HG02763 (cell line): ENCODE measurements around the gene TMEM87A.

ENCODE experiments used
- ATAC-seq: cut with Tn5 transposase; IDR thresholded peaks from one replicate; pipeline ENCODE4 v1.9.1; 2021; ENCODE audit warnings: mild to moderate bottlenecking, moderate library complexity; ENCODE audit not compliant: unreplicated experiment

Gene TMEM87A

DNA sequence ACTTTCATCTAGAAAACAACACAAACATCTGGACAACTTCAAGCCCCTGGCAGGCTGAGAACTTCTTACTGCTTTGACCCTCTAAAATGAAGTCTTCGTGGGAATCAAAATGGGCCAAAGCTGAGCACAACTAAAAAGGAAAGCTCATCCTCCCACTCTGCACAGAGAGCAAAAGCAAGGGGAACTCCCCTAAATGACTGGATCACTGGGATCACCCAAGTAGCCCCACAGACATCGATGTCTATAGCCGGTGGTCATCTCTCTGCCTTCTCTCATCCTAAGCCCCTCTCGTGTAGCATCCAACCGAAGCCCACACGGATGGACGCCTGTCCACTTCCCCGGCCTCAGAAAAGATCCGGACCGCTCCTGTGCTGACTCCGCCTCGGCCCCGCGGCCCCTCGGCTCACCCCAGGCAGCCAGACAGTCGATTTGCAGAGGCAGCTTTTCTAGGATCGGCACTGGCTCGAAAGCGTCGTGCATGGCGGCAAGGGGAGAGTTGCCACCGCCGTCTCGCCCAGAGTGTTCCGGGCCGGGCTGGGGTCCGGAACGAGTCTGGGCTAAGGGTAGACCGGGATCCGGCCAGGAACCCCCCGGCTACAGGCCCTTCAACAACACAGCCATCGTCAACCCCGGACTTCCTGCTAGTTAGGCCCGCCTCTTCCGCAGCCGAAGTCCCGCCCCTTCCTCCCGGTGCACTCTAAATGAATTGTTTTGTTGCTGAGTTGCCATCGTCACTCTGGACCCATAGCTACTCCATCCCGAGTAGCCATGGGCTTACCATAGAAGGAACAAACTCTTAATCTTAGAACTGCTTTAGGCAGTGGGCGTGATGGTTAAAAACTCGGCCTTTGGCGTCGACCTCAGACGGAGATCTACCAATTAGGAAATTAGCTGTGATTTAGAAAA, 65.3 kb downstream of the TMEM87A start, which contains the start of gene VPS39:
Gene VPS39, minus strand, starts transcription at position 631 of the 906 bp plus-strand sequence. Its CDS starts 151 bp downstream, at position 480.
- ATAC-seq, result peak; percentile 88

- ATAC-seq, result no peak
Measured at GRCh38 chr15:42206406-42206805, 66.8 kb downstream of the TMEM87A start.

DNA sequence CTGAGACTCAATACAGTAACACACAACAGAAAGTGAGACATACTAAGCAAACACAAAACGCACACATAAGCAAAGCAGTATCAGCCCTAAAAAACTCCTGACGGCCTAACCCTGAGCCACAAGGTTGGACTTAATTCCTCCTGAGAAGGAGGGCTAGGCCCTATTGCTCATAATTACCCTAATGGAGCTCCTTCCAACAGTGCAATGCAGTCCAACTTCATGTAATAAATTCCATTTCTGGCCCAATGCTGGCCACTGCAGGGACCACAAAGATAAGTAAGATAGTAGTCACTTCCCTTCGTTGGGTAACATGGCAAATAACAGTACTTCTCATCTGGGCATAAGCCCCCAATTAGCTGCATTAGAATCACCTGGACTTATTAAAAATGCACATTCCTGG, 69.3 kb downstream of the TMEM87A start:
- no peak for ATAC-seq

DNA sequence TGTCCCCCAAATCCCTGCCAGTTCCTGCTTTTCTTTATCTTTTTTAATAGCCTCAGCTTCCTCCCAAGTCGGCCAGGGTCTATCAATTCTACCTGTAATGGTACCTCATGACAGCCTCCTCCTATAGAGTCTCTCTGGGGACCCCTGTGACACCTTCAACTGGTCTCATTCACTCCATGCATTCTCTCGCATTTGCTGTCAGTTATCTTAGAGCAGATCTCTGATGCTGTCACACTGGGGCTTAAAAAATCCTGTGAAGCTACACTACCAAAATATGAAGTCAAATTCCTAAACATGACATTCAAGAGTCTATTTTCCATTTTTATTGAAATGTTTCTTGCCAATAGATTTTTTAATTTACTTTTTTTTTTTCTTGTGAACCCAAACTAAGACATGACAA, 70.6 kb downstream of the TMEM87A start:
- no peak for ATAC-seq

GRCh38 chr15:42201801-42202200, 71.4 kb downstream of the TMEM87A start:
- ATAC-seq, result no peak

GRCh38 chr15:42199126-42199525, 74.1 kb downstream of the TMEM87A start:
- no peak for ATAC-seq

DNA sequence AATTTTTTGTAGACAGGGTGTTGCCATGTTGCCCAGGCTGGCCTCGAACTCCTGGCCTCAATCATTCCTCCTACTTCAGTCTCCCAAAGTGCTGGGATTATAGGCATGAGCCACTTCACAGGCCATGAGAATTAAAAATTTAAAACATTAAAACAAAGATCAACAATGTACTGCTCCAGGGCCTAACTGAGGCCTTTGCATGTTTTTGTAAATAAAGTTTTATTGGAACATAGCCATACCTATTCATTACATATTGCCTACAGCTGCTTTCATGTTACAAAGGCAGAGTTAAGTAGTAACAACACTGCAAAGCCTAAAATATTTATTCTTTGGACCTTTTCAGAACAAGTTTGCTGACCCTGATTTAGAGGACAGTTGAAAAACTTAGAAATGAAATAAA, 74.7 kb downstream of the TMEM87A start:
- ATAC-seq, result no peak

GRCh38 chr15:42194513-42194912, 78.7 kb downstream of the TMEM87A start:
- ATAC-seq, result no peak

GRCh38 chr15:42193383-42193782, 79.8 kb downstream of the TMEM87A start:
- ATAC-seq, result no peak

DNA sequence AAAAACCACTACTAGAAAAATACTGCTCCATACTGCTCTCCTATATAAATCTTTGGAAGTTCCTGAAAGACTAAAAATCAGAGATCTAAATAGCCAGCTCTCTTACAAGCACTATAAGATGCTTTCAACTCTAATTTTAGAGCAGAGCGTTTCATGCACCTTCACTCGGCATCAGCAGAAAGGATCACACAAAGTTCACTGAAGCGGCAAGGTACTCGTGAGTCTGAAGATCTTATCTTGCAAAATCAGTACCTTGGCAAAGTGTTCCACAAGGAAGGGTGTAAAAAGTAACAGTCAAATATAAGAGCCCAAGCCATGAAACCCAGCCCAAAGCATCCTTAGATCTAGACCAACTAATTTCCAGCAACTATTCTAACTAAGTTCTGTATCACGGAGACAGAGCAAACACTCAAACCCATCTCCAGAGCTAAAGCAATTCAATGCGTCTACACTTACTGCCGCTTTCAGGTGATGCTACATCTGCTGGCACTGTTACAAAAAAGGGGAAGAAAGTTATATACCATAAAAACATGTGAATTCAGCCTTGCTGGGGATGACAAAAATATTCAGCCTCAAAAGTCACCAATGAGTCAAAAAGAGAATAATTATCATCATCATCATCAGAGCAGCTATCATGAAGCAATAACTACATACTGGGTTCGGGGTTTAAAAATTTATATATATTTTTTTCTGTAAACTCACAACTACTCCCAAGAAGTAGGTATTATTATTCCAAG, 81.5 kb downstream of the TMEM87A start:
- no peak for ATAC-seq

GRCh38 chr15:42190370-42190769, 82.9 kb downstream of the TMEM87A start:
- no peak for ATAC-seq

DNA sequence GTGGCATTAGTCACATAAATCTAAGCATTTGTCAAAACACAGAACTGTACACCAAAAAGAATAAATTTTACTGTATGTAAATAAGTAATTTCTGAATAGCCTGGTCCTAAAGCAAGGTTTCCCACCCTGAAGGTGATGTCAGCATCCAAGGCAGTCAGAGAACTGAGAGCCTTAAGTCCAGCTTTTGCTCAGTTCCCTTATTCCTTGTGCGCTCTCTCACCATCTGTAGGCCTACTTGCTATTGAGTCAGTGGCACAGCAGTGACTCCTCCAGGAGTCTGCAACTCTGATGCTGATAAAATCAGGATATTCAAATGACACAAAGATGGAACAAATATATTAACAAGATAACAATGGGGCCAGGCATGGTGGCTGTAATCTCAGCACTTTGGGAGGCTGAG, 87.4 kb downstream of the TMEM87A start:
- no peak for ATAC-seq

DNA sequence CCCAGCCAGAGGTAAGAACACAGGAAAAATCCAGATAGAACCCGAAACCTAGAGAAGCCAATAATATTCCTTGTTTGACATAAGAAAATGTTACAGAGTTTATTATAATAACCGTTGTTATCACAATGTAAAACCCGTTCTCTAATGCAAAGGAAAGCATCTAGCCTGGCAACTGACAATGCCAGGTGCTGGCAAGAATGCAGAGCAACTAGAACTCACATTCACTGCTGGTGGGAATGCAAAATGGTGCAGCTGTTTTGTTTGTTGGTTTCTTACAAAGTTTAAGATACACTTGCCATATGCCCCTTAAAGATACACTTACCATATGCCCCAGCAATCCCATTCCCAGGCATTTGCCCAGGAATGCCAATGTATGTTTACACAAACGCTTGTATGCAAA, 88.5 kb downstream of the TMEM87A start:
- ATAC-seq, result no peak

DNA sequence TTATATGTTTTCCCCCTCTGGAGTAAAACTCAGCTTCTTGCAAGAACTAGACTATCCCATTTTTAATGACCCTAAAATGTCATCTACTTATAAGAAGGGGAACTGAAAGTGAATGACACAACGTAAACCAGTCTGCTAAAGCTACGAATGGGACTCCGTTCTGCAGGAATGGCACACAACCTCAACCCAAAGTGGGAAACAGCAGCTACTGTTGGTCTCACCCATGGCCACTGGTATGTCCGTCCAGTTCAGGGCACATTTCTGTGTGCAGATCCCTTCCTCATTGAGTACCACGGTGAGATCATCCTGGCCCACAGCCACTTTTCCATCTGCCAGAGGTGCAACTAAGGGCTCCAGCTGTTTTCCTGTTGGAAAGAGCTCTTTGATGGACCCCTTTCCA, 88.9 kb downstream of the TMEM87A start:
- ATAC-seq, result no peak

DNA sequence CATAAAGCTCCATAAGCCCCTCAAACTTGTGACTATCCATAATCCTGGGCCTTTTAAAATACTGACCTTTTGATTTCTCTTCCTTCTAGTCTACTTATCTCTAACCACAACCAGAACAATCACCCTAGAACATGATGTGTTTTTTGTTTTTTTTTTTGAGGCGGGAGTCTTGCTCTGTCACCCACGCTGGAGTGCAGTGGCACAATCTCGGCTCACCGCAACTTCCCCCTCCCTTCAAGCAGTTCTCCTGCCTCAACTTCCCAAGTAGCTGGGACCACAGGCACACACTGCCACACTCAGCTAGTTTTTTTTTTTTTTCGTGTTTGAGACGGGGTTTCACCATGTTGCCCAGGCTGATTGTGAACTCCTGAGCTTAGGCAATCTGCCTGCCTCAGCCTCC, 90.3 kb downstream of the TMEM87A start:
- no peak for ATAC-seq

DNA sequence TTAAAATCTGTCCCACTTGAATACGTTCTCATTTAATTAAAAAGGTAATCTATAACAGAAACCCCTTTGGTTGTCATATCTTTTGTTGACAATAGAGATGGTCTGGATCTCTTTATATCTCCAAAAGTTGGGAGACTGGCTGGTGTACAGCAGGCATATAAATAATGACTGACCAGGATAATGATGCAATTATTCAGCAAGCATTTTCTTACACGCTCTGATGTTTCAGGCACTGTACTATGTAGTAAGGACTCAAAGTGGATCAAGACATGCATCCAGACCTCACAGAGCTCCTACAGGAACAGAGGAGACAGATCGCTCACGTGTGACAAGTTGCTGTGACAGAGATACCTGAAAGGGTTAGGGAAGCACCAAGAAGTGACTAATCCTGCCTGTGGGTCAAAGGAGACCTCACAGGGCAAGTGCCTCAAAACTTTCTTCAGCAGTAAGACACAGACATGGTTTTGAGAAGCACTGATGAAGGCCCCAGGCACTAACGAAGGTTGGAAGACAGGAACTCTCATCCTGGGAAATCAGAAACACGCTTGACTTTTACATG, 90.8 kb downstream of the TMEM87A start:
- no peak for ATAC-seq

DNA sequence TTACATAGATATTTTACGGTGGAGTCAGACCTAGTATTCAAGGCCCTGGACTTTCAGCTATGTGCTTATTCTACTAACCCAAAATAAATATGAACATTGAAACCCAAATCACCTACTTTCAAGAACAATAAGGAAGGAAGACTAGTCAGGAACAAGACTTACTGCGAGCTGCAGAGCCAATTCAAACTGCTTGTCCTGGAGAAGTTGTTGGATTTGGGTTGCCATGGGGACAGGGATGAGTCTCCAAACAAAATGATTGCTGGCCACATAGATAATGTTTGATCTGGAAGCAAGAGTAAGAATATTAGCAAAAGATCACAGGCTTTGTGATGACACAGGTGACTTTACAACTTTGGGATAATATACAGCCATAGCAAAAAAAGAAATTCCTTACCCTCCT, 95.2 kb downstream of the TMEM87A start:
- no peak for ATAC-seq

- no peak for ATAC-seq
Measured at GRCh38 chr15:42175671-42176070, 97.6 kb downstream of the TMEM87A start.

DNA sequence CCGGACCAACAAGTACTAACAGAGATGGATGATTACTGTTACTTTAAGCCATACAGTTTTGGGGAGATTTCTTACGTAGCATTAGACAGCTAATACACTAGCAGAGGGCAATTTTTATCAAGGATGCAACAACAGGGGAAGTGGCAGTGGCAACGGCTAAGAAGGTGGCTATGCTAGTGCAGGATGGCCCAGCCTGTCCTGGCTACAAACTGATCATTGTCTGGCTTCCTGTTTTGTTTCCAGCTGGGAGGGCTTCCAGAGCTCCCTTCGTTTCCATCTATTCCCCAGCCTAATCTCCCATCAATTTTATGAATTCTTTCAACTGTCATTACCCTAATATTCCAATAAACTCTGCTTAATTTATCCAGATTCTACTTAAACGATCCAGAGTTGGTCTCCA, 100.8 kb downstream of the TMEM87A start:
- ATAC-seq, result no peak

DNA sequence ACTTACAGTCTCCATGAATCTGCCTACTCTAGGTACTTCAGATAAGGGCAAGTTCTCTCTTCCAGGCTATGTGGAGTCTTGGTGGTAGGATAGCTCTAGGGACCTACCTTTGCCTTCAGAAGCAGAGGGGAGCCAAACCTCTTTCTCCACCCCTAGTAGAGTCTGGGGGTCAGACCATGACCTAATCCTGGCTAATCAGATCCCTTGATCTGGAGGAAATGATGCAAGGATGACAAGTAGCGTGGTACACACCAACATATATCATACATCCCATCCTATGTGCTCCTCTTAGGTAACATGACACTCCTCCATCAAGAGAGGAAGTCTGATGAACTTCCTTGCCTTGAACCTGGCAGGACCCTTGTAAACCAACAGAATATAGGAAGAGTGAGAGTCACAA, 101.4 kb downstream of the TMEM87A start:
- no peak for ATAC-seq

DNA sequence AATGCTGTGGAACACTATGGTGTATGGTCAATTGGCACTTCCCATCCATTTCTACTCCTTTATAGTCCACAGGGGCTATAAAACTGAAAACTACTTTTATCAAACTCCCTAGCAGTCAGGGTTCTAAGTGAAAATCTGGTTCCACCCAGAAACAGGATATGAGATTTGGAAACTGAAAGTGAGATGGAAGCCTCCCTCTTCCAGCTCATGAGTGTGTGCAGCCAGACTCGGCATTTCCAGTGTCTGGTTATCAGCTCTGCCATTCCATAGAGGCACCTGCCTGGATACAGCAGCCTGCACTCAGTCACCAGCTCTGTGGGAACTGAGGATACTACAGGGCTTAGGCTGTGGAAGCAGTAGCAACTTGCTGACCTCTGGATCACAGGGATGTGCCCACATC, 102.1 kb downstream of the TMEM87A start:
- no peak for ATAC-seq
